Neuronal stem cell (in vitro differentiated cells): ENCODE data around the gene CMIP. TPM values are rescaled to one million over a fixed set of nuclear protein-coding genes. Genes with fewer than 3 reads are reported as not detected.

Experiments
- DNase-seq: peaks from one replicate; pipeline ENCODE4 v3.0.0-alpha.2; 2013; ENCODE audit warnings: low spot score
- H2AFZ ChIP-seq: one replicate; pipeline ENCODE4 v1.6.1; 2013; ENCODE audit warnings: mild to moderate bottlenecking, low read length, inconsistent platforms
- H2AK5ac ChIP-seq: 2 replicates; pipeline ENCODE4 v1.6.1; 2013; ENCODE audit warnings: low read depth, mild to moderate bottlenecking, inconsistent platforms, low read length, moderate library complexity, mixed read lengths
- H2BK120ac ChIP-seq: 2 replicates; pipeline ENCODE4 v1.6.1; 2013; ENCODE audit warnings: low read depth, mild to moderate bottlenecking, inconsistent platforms, low read length, moderate library complexity, mixed read lengths
- H2BK12ac ChIP-seq: one replicate; pipeline ENCODE4 v1.6.1; 2013; ENCODE audit warnings: low read length, inconsistent platforms
- H2BK15ac ChIP-seq: 2 replicates; pipeline ENCODE4 v1.6.1; 2013; ENCODE audit warnings: mild to moderate bottlenecking, low read length, inconsistent platforms, mixed read lengths
- H2BK5ac ChIP-seq: one replicate; pipeline ENCODE4 v1.6.1; 2013; ENCODE audit warnings: inconsistent platforms, mild to moderate bottlenecking, low read length, moderate library complexity
- H3K14ac ChIP-seq: one replicate; pipeline ENCODE4 v1.6.1; 2013; ENCODE audit warnings: low read length, inconsistent platforms
- H3K18ac ChIP-seq: 2 replicates; pipeline ENCODE4 v1.6.1; 2013; ENCODE audit warnings: low read length, inconsistent platforms
- H3K23ac ChIP-seq: 2 replicates; pipeline ENCODE4 v1.6.1; 2013; ENCODE audit warnings: low read depth, mild to moderate bottlenecking, mixed read lengths, low read length, inconsistent platforms; ENCODE audit not compliant: poor library complexity
- H3K27ac ChIP-seq: replicated peaks from 3 replicates; pipeline ENCODE4 v1.5.1; 2013; ENCODE audit warnings: low read length, inconsistent platforms
- H3K27me3 ChIP-seq, 3 experiments: 2 replicates each; pipeline ENCODE4 v1.6.1; 2013; ENCODE audit warnings: low read length in 3 of 3, mild to moderate bottlenecking in 2 of 3, inconsistent platforms in 1 of 3, low read depth in 1 of 3, mixed read lengths in 1 of 3, moderate library complexity in 1 of 3; ENCODE audit not compliant: control insufficient read depth in 3 of 3, insufficient read depth in 3 of 3
- H3K36me3 ChIP-seq, 2 donors: replicated peaks in 1 of 2; 2 replicates each; pipeline ENCODE4 v1.6.1; 2013; ENCODE audit warnings: low read length in 2 of 2; ENCODE audit not compliant: control insufficient read depth in 2 of 2, insufficient read depth in 2 of 2
- H3K4ac ChIP-seq: 2 replicates; pipeline ENCODE4 v1.6.1; 2013; ENCODE audit warnings: inconsistent platforms, mild to moderate bottlenecking, low read length, moderate library complexity
- H3K4me1 ChIP-seq, 2 donors: 1 replicate in 1 of 2; 2 replicates in 1 of 2; pipeline ENCODE4 v1.6.1; 2013; ENCODE audit warnings: low read length in 2 of 2, low read depth in 1 of 2; ENCODE audit not compliant: control insufficient read depth in 2 of 2, insufficient read depth in 1 of 2
- H3K4me2 ChIP-seq: one replicate; pipeline ENCODE4 v1.6.1; 2013; ENCODE audit warnings: mild to moderate bottlenecking, low read length, inconsistent platforms; ENCODE audit not compliant: insufficient read depth, poor library complexity, severe bottlenecking
- H3K4me3 ChIP-seq, 2 donors: 2 replicates each; pipeline ENCODE4 v1.5.1; 2013; ENCODE audit warnings: low read length in 2 of 2, mild to moderate bottlenecking in 2 of 2, inconsistent platforms in 1 of 2, moderate library complexity in 1 of 2
- H3K79me1 ChIP-seq: one replicate; pipeline ENCODE4 v1.6.1; 2013; ENCODE audit warnings: low read depth, mild to moderate bottlenecking, inconsistent platforms, low read length, moderate library complexity
- H3K9ac ChIP-seq: one replicate; pipeline ENCODE4 v1.6.1; 2013; ENCODE audit warnings: mild to moderate bottlenecking, low read depth, low read length, inconsistent platforms; ENCODE audit not compliant: poor library complexity
- H3K9me3 ChIP-seq, 2 donors: replicated peaks in 1 of 2; 2 replicates each; pipeline versions ENCODE3 to v1.6.1; 2013; ENCODE audit warnings: low read length in 2 of 2, mild to moderate bottlenecking in 2 of 2, inconsistent platforms in 1 of 2, low read depth in 1 of 2, mixed read lengths in 1 of 2, moderate library complexity in 1 of 2; ENCODE audit not compliant: control insufficient read depth in 2 of 2, insufficient read depth in 1 of 2
- H4K8ac ChIP-seq: one replicate; pipeline ENCODE4 v1.6.1; 2013; ENCODE audit warnings: low read depth, mild to moderate bottlenecking, inconsistent platforms, low read length, moderate library complexity
- H4K91ac ChIP-seq: one replicate; pipeline ENCODE4 v1.6.1; 2013; ENCODE audit warnings: low read length, low read depth, mild to moderate bottlenecking, inconsistent platforms; ENCODE audit not compliant: poor library complexity
- WGBS, 2 donors: extraction: QIAGEN DNeasy Blood & Tissue Kit; methylation state at CpG; one replicate each; pipeline ENCODE4 v1.1.7; 2013; ENCODE audit warnings: missing lambda C conversion rate in 2 of 2, mixed read lengths in 1 of 2; ENCODE audit not compliant: insufficient read length in 2 of 2, insufficient replicate concordance in 1 of 2; ENCODE audit errors: extremely low coverage in 2 of 2; 5-methylcytosine and 5-hydroxymethylcytosine counted together
- polyA plus RNA-seq, 2 experiments: library from polyadenylated mRNA; stranded (reverse); fragments of 200-250 nt; gene quantifications; one replicate each; pipeline ENCODE4 v1.2.3, GENCODE V29; 2013

The CMIP gene
- 29.4 TPM for polyA plus RNA-seq (2013, experiment 1 of 2)
- polyA plus RNA-seq (2013, experiment 2 of 2) = 31.2 TPM

DNA sequence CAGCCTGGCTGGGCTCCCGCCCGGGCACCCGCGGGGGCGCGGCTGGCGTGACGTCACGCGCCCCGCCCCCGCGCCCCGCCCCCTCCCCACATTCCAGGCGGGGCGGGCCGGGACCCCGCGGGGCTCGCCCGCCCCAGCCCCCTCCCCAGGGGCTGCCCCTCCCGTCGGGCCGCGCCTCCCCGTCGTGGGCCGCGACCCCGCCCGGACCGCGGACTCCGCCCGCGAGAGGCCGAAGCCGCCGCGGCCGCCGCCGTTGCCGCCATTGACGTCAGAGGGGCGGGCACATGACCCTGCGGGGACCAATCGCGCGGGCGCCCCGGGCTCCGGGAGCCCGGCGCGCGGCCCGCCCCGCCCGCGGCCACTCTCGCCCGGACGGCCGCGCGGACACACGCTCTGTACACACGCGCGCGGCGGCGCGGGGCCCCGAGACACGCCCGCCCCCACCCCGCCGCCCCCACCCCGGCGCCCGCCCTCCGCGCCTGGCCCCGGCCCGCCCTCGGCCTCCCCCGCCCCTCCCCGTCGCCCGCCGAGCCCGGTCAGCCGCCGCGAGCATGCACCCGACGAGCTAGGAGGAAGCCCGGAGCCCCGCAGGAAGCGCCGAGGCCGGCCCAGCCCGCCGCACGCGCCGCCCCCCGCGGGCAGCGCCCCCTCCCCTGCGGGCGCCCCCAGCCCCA, at the start of gene CMIP:
Gene CMIP (plus strand): TSS at position 361 of the 674 bp plus-strand sequence.
- H3K27ac ChIP-seq = no peak within 1 kb of the TSS
- peak within 1 kb of the TSS; percentile 57 for H3K23ac ChIP-seq
- no peaks in the 10 kb centered on the region for H3K9me3 ChIP-seq
- H2BK12ac ChIP-seq = no peak within 1 kb of the TSS
- peak within 1 kb of the TSS; percentile 90 for H2AFZ ChIP-seq
- peak within 1 kb of the TSS; percentile 53 for H2BK15ac ChIP-seq
- H3K18ac ChIP-seq = peak within 1 kb of the TSS; percentile 97
- H3K14ac ChIP-seq = peak within 1 kb of the TSS; percentile 95
- H2BK120ac ChIP-seq = no peak within 1 kb of the TSS
- peaks cover 8% of the 10 kb centered on the region for H3K79me1 ChIP-seq
- peaks cover 0 to 29% (median 3%) of the 10 kb centered on the region in 3 experiments for H3K27me3 ChIP-seq
- H3K4me3 ChIP-seq = peak within 1 kb of the TSS; percentile 88 to 91
- H4K8ac ChIP-seq = no peak within 1 kb of the TSS
- peak within 1 kb of the TSS; percentile 89 for H2AK5ac ChIP-seq
- H2BK5ac ChIP-seq = no peak within 1 kb of the TSS
- H3K36me3 ChIP-seq = no peaks in the 10 kb centered on the region
- peak within 1 kb of the TSS; percentile 88 for H3K9ac ChIP-seq
- no peak within 1 kb of the TSS for H4K91ac ChIP-seq
- WGBS, 2 donors = no CpG with 5 or more reads among the region's 114 CpGs
- peak; percentile 73 for DNase-seq
- H3K4me2 ChIP-seq = peak within 1 kb of the TSS; percentile 85
- no peak within 1 kb of the TSS for H3K4ac ChIP-seq
- H3K4me1 ChIP-seq = peaks cover 11 to 27% of the 10 kb centered on the region in 2 donors

DNA sequence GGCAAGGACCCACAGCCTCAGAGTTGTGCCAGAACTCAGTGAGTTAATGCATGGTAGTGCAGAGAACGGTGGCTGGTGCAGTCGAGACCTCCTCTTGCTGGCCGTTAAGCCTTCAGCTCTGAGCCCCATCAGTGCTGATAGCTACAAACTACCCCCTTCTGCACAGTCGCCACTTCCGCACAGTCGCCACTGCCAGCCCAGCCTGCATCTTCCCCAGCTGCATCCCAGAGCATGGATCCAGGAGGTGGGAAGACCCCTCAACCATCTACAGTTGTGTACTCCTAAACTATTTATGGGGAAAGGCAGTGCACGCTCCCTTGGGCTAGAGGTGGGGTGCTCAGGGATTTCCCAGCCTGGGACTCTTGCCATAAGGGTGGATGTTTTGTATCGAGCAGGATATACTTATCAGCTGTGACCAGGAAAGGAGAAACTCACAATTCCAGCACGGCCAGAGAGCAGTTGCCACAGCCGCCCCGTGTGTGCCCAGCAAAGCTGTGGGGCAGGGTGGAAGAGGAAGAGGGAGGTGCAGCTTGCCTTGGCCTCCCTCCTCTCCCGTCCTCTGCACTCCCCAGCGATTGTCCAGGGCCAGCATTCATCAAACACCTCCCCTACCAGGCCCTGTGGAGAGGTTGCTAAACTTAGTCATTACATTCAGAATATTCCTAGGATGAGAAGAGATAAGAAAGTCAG, 49.5 kb upstream of the CMIP start:
- no CpG with 5 or more reads among the region's 13 CpGs for WGBS, 2 donors
- peaks cover 6 to 9% of the 10 kb centered on the region in 2 donors for H3K36me3 ChIP-seq
- no peaks in the 10 kb centered on the region for H3K27me3 ChIP-seq
- peak overlapping the region; percentile 24 for H3K18ac ChIP-seq
- no peak overlapping the region for H3K14ac ChIP-seq
- peak overlapping the region; percentile 21 for H2AK5ac ChIP-seq
- H3K79me1 ChIP-seq = no peaks in the 10 kb centered on the region
- no peak overlapping the region for H2BK120ac ChIP-seq
- DNase-seq = no peak
- H2BK15ac ChIP-seq = no peak overlapping the region
- peak overlapping the region; percentile 25 for H3K9ac ChIP-seq
- H2AFZ ChIP-seq = no peak overlapping the region
- H3K4me1 ChIP-seq = no peaks in the 10 kb centered on the region
- no peak overlapping the region for H3K4me3 ChIP-seq
- no peak overlapping the region for H3K4me2 ChIP-seq
- no peak overlapping the region for H3K27ac ChIP-seq
- no peak overlapping the region for H4K91ac ChIP-seq
- no peak overlapping the region for H3K23ac ChIP-seq
- H2BK5ac ChIP-seq = no peak overlapping the region
- peak overlapping the region; percentile 12 for H2BK12ac ChIP-seq
- no peaks in the 10 kb centered on the region for H3K9me3 ChIP-seq
- no peak overlapping the region for H3K4ac ChIP-seq
- H4K8ac ChIP-seq = no peak overlapping the region

DNA sequence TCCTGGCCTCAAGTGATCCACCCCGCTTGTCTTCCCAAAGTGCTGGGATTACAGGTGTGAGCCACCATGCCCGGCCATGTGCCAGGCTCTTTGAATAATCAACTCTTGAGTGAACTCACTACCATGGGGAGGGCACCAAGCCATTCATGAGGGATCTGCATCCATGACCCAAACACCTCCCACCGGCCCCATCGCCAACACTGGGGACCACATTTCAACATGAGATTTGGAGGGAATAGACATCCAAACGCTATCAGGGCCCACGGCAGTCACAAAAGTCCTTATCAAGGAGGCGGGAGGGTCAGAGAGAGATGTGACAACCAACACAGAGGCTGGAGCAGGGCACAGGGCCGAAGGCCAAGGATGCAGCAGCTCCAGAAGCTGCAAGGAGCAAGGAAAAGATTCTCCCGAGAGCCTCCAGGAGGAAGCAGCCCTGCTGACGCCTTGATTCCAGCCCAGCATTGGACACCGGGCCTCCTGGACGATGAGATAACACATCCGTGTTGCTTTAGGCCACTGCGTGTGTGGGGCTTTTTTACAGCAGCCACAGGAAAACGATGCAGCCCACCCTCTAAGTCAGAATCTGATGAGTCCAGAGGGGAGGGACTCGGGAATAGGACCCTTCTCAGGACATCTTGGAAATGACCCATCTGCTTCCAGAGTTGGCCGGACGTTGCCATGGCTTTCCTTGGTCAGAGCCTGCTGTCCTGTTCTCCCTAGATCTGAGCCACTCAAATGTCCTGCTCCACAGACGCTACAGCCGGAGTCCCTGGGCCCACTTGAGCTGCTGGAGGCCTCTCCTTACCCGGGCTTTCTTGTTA, 47.3 kb upstream of the CMIP start:
- Histone ChIP-seq H3K9ac (no peak overlapping the region), H3K27me3 (no peaks in the 10 kb centered on the region), H3K4me2 (no peak overlapping the region), H2AK5ac (peak overlapping the region; percentile 57), H3K4me1 (no peaks in the 10 kb centered on the region), H2AFZ (no peak overlapping the region), H4K91ac (no peak overlapping the region), H3K9me3 (no peaks in the 10 kb centered on the region), H3K4ac (no peak overlapping the region), H2BK5ac (no peak overlapping the region), H2BK15ac (peak overlapping the region; percentile 9), H3K14ac (no peak overlapping the region), H3K79me1 (no peaks in the 10 kb centered on the region), H3K18ac (no peak overlapping the region), H3K36me3 (no peaks in the 10 kb centered on the region), H4K8ac (no peak overlapping the region), H3K4me3 (no peak overlapping the region), H3K27ac (no peak overlapping the region), H2BK12ac (no peak overlapping the region), H2BK120ac (no peak overlapping the region), H3K23ac (no peak overlapping the region)
- no peak for DNase-seq
- WGBS, 2 donors = no CpG with 5 or more reads among the region's 21 CpGs
